GM12878 (cell line): ENCODE data around the gene SENP5. TPM values are rescaled to one million over a fixed set of nuclear protein-coding genes. Genes with fewer than 3 reads are reported as not detected.

ENCODE experiments used
- BACH1 ChIP-seq: fragments of 450-650 bp; IDR thresholded peaks from 2 replicates; pipeline ENCODE4 v1.6.1; 2017; ENCODE audit warnings: mild to moderate bottlenecking, borderline replicate concordance
- CBX3 ChIP-seq: fragments of 200-600 bp; sonication (generic); IDR thresholded peaks from 2 replicates; pipeline ENCODE4 v1.6.1; 2016; ENCODE audit warnings: low read depth, borderline replicate concordance
- CBX5 ChIP-seq: sonication (generic); IDR thresholded peaks from 2 replicates; pipeline ENCODE4 v1.6.1; 2016; ENCODE audit warnings: low read depth, moderate library complexity, mild to moderate bottlenecking, inconsistent platforms
- CHD2 ChIP-seq: IDR thresholded peaks from 2 replicates; pipeline ENCODE4 v1.6.1; 2011; ENCODE audit warnings: low read depth, low read length, improper control_type of control experiment, borderline replicate concordance
- CTCF ChIP-seq, 3 experiments: IDR thresholded peaks in 2 of 3; conservative IDR thresholded peaks in 1 of 3; 2 replicates each; pipeline ENCODE4 v1.5.1; 2011; ENCODE audit warnings: low read depth in 3 of 3, low read length in 3 of 3, mild to moderate bottlenecking in 3 of 3, control low read depth in 2 of 3, moderate library complexity in 2 of 3, inconsistent platforms in 1 of 3, mixed read lengths in 1 of 3; ENCODE audit not compliant: control insufficient read depth in 2 of 3, insufficient read depth in 1 of 3; ENCODE audit errors: extremely low read depth in 1 of 3
- DPF2 ChIP-seq: fragments of 450-650 bp; IDR thresholded peaks from 2 replicates; pipeline ENCODE4 v1.6.1; 2017; ENCODE audit warnings: mild to moderate bottlenecking
- ESRRA ChIP-seq: IDR thresholded peaks from 2 replicates; pipeline ENCODE4 v1.6.1; 2012; ENCODE audit warnings: mild to moderate bottlenecking, low read length, improper control_type of control experiment
- EZH2 ChIP-seq: IDR thresholded peaks from 2 replicates; pipeline ENCODE4 v1.6.1; 2012; ENCODE audit warnings: low read depth, mild to moderate bottlenecking, control low read depth, inconsistent platforms, low read length, borderline replicate concordance; ENCODE audit not compliant: control insufficient read depth
- FOXM1 ChIP-seq: IDR thresholded peaks from 2 replicates; pipeline ENCODE4 v1.6.1; 2012; ENCODE audit warnings: low read depth, mild to moderate bottlenecking, inconsistent platforms, low read length, moderate library complexity
- LARP7 ChIP-seq: fragments of 450-650 bp; IDR thresholded peaks from 2 replicates; pipeline ENCODE4 v1.6.1; 2017; ENCODE audit warnings: mild to moderate bottlenecking
- MAX ChIP-seq: IDR thresholded peaks from 2 replicates; pipeline ENCODE4 v1.6.1; 2012; ENCODE audit warnings: low read depth, low read length, improper control_type of control experiment
- MLLT1 ChIP-seq: fragments of 450-650 bp; IDR thresholded peaks from 2 replicates; pipeline ENCODE4 v1.6.1; 2016; ENCODE audit warnings: mild to moderate bottlenecking
- POLR2A ChIP-seq: IDR thresholded peaks from 2 replicates; pipeline ENCODE4 v1.6.1; 2011; ENCODE audit warnings: low read depth, mild to moderate bottlenecking, low read length
- RB1 ChIP-seq: fragments of 450-650 bp; formaldehyde crosslinking; IDR thresholded peaks from 2 replicates; pipeline ENCODE4 v1.6.1; 2017; ENCODE audit warnings: mild to moderate bottlenecking, borderline replicate concordance
- RCOR1 ChIP-seq: conservative IDR thresholded peaks from 2 replicates; pipeline ENCODE4 v1.6.1; 2012; ENCODE audit warnings: low read depth, low read length, improper control_type of control experiment
- RELA ChIP-seq: fragments of 450-650 bp; IDR thresholded peaks from 2 replicates; pipeline ENCODE4 v1.8.0; 2014; ENCODE audit warnings: borderline replicate concordance; ENCODE audit not compliant: partially characterized antibody
- SMAD5 ChIP-seq: IDR thresholded peaks from 2 replicates; pipeline ENCODE4 v1.6.1; 2016; ENCODE audit warnings: antibody characterized with exemption, low read depth
- ZBED1 ChIP-seq: IDR thresholded peaks from 2 replicates; pipeline ENCODE4 v1.6.1; 2016; ENCODE audit warnings: borderline replicate concordance
- ZNF274 ChIP-seq: IDR thresholded peaks from one replicate; pipeline ENCODE4 v1.8.0; 2011; ENCODE audit not compliant: insufficient read length, insufficient read depth
- ZNF384 ChIP-seq: IDR thresholded peaks from 2 replicates; pipeline ENCODE4 v1.6.1; 2012; ENCODE audit warnings: low read depth, mild to moderate bottlenecking, low read length, improper control_type of control experiment, borderline replicate concordance
- ZNF592 ChIP-seq: fragments of 450-650 bp; IDR thresholded peaks from 2 replicates; pipeline ENCODE4 v1.6.1; 2017; ENCODE audit warnings: mild to moderate bottlenecking, moderate library complexity
- polyA plus RNA-seq, 11 experiments: library from polyadenylated mRNA; depleted of rRNA in 4 of 11; unstranded in 6 of 11; stranded (reverse) in 5 of 11; fragments of >200 nt; fragmentation: Nextera tagmentation in 4 of 11; fragmentation: Illumina TruSeq in 1 of 11; extraction: Ambion mirVana in 4 of 11; extraction: Trizol in 1 of 11; gene quantifications; 1 replicate in 1 of 11; 2 replicates in 10 of 11; pipeline versions ENCODE4 v1.2.1 to v1.2.3, GENCODE V29; 2011 to 2016; ENCODE audit warnings: inconsistent platforms in 2 of 11, missing spikeins in 2 of 11, low read depth in 1 of 11
- total RNA-seq, 4 experiments: library from RNA; depleted of rRNA in 3 of 4; stranded (reverse); fragments of >200 nt in 3 of 4; fragmentation: Illumina TruSeq in 1 of 4; extraction: Trizol in 1 of 4; gene quantifications; 2 replicates each; pipeline versions ENCODE4 v1.2.1 to v1.2.3, GENCODE V29; 2013 to 2021

SENP5 gene
- total and polyA plus RNA-seq, 10 of the 15 experiments (the other 5 are each of a cell fraction or from before 2014, with no cell fraction given), result 6.4 to 28.4 (median 15.6) TPM

- TF ChIP-seq MLLT1 (peak; percentile 99), DPF2 (peak; percentile 85), ESRRA (no peak), ZNF592 (no peak), CTCF (IDR thresholded peaks at IDR 0.05 in 2 of 3, conservative IDR thresholded peaks at IDR 0.05 in 1 of 3; ENCODE audit: control insufficient read depth in 2 of 3, extremely low read depth in 1 of 3, insufficient read depth in 1 of 3, low read depth in 3 of 3, low read length in 3 of 3) (no peak), EZH2 (no peak), ZBED1 (no peak), CHD2 (no peak; the same call in 1 of the 2 replicates), SMAD5 (peak; percentile 70; the same call in 1 of the 2 replicates), ZNF274 (no peak), ZNF384 (no peak), CBX3 (no peak), MAX (no peak), BACH1 (peak; percentile 78), RELA (peak; percentile 35), RB1 (peak; percentile 79; the same call in 1 of the 2 replicates), RCOR1 (no peak), POLR2A (peak; percentile 100), FOXM1 (no peak), CBX5 (no peak; the same call in 1 of the 2 replicates), LARP7 (peak; percentile 99)
Observed at GRCh38 chr3:196867507-196868296, at the start of gene SENP5 (continued).
